GM21447 (cell line): Measurements from ENCODE around the gene HCN1.

Experiments
- ATAC-seq: cut with Tn5 transposase; IDR thresholded peaks from one replicate; pipeline ENCODE4 v1.9.1; 2021; ENCODE audit not compliant: unreplicated experiment

HCN1 gene

DNA sequence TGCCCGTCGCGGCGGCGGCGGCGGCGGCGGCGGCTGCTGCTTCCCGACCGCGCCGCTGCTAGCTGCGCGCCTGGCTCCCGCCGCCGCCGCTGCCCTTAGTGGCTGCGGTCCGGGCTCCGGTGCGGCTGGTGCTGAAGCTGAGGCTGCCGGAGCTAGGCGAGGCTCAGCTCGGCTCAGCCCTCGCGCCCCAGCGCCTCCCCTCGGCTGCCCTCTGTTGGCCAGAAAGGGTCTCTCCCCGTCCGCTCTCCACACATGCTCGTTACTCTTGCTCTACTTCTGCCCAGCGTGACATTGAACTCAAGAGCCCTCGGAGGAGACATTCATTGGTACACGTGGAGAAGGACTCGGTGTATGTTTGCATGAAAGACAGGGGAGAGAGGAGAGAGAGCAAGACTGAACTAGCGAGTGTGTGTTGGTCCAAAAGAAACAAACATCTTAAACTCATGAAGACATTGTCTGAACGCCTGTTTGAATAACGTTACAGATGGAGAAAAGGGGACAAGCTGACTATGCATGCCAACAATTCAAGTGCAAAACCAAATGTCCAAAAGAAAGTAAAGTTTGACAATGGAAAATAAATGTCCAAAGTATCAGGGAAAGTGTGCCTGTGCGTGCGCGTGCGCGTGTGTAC lies at the start of gene HCN1:
Gene HCN1 (minus strand): TSS at position 175 of the 631 bp plus-strand sequence.
- ATAC-seq: peak; percentile 76

DNA sequence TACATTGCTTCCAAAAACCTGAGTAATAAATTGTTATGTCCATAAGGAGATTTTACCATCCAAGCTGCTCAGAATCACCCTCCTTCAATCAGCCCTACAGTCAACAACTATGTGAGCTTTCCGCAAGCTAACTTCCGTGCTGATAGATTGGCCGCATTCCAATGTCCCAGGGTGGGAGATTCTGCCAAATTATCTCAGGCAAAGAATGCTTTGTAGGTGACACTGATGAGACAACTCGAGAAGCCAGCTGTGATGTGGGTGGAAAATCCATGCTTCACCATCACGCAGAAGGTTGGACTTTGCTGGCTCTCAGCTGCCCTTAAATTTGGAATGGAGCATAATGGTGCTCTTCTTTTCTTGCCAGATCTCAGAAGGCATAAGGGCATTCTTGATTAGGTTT lies 44.9 kb upstream of the HCN1 start:
- no peak for ATAC-seq

DNA sequence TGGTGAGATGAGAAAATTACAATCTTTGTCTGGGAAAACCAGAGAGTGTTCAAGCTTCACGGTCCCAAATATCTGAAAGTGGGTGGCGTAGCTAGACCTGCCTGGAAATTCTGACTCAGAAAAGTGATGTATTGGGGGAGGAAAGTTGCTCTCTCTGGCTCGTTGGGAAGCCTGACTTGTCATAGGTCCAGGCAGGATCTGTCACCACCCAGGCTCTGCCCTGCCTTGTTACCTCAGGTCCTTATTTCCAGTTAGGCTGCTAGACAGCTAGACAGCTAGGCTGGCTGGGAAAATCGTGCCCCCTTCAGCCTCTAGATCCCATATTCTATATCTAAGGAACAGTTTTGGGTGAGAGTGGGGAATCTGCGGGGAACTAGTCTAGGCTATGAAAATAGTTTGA lies 41.0 kb upstream of the HCN1 start:
- ATAC-seq: no peak

DNA sequence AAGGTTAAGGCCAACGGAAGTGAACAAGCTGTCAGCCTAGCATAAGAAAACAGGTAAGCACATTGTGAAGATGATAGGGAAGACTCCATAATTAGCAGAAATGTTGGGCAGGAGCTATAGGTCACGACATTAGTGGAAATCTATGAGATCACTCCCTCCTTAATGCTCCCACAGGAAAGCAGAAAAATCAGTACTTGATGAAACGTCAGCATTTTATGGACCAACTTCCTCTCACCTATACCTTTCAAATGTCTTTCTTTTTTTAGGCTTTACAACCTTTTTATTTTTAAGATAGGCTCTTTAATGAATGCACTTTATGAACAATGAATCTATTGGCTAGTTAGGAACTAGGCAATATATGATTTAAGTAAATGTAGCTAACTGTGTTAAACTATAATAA lies 29.4 kb upstream of the HCN1 start:
- ATAC-seq: no peak

DNA sequence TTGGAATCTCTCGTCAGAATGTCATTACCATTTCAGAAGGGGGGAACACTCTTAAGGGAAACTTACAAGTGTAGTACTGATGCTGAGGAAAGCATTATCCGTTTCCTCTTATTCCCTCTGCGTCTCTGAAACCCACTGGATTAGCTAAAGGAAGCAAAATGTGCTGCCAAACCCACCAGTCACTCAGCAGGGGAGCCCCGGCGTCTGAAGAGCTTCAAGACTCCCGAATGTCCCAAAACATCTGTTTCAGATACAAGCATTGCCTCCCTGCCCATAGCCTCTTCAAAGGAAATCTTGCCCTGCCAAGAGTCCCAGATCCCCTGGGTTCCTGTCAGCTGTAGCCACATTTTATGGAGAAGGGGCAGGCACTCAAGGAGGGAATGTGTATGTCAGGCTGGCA lies 1.0 kb upstream of the HCN1 start:
- no peak for ATAC-seq

DNA sequence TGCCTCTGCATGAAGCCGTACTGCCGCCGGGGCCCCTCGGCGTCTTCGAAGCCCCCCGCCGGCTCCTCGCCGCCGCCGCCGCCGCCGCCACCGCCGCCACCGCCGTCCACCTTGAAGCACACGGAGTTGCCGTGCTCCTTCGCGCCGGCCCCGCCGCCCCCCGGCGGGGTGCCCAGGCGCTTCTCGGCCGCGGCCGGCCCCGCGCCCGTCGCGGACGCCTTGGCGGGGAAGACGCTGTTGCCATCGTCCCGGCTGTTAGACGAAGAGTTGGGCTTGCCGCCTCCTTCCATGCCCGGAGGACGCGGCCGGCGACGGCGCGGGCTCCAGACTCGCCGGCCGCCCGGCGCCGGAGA lies 400 bp downstream of the HCN1 start:
- ATAC-seq: no peak

DNA sequence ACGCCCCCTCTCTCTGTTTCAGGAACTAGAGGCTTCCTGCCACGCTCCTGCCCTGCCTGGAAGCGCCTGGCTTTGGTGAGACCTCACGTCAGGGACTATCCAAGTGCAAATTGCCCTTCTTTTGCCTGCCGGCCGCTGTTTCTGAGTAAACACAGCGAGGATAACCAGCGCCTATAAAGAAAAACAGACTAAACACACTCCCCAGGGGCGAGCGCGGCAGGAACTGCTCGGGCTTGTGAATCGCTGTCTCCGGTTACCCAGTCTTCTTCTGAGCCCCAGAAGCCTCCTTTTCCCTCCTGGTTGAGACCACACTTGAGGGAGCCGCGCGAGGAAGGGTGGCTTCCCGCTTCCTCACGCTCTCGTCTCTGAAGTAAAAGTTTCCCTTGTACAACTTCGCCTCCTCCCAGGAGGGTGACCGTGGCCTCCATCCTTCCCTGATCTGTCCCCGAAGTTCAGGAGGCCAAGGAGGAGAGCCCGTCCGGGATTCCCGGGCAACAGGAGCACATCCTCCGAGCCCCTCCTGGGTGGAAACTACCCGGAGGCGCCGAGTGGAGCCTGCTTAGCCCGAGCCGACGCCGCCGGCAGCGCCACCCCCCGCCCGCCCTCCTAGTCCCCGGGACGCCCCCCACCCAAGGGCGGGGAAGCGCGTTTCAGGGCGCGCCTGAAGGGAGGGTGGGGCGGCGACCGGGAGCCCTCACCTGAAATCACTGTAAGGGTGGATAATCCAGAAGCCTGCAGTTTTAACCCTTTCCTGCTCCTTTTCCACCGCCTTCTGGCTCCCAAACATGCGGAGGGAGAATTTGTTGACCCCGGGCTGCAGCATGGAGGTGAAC lies 993 bp downstream of the HCN1 start:
- no peak for ATAC-seq

DNA sequence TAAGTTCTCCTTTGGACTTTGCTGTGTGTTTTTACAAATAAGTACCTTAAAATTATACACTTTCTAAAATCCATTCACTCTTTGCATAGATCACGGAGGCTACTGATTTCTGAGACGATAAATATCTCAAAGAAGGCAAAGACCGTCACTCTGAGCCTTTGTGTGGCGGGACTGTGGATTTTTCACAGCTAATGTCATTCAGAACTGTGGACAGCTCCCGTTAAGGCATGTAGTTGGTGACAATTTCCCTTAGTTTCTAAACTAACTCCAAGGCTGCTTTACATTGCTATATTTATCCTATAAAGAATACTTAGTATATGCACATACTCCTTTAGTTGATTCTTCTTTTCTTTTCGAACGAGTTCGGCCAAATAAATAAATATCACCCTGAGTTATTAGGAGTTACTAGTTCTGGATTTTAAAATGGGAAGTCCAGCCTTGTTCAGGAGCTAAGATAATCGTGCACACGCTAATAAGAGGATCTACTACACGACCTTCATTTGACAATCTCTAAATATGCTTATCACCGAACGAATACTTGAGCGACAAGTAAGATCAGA lies 1.8 kb downstream of the HCN1 start:
- ATAC-seq: no peak

DNA sequence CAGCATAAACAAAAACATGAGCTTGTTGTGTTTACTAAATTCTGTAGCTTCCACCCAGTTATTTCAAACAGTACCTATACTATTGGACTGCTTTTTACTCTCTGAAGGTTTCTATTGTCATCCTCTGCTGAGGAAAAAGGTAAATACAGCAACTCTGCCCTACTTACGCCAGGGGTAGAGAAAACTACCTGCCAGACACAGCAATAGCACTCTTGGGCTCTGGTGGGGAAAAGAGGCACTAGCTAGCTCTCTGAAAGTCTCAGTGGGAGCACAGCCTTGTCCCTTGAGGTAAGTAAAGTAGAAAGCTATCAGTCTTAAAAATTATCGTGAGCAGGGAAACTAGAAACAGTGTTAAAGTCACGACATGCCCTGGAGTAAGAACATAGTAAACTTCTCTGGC lies 3.7 kb downstream of the HCN1 start:
- no peak for ATAC-seq

DNA sequence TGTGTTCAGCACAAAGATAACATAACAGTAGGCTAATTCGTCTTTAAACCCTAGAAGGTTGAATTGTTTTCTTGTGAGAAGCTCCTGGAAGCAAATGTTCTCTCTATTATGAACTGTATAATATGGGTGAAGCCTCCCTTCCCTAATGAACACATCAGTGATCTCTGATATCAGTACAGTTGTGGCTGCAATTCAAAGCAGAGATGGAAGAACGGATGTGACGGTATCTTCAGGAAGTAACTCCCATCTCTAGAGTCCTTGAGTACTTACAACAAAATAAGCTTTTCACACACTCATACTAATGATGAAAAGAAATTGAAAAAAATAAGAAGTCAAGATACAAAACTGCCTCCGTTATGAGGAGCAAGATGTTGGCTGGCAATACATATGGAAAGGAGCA lies 4.5 kb downstream of the HCN1 start:
- no peak for ATAC-seq

DNA sequence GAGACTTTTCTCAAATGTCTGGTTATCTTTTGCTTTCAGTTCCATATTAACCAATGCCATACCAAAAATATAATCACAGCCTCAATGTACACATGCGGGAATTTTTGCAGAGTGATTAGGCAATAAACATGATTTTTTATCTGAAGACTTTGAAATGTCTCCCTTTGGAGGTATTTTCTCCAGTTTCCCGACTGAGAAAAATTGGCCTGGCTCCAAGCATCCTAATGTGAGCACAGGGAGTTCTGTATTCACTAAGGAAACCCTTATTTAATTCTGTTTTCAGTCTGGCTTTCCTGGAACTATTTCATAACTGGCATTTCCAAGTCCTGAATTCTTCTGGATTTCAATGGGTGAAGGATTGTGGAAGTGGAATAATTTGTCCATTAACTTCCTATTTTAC lies 8.5 kb downstream of the HCN1 start:
- ATAC-seq: no peak

DNA sequence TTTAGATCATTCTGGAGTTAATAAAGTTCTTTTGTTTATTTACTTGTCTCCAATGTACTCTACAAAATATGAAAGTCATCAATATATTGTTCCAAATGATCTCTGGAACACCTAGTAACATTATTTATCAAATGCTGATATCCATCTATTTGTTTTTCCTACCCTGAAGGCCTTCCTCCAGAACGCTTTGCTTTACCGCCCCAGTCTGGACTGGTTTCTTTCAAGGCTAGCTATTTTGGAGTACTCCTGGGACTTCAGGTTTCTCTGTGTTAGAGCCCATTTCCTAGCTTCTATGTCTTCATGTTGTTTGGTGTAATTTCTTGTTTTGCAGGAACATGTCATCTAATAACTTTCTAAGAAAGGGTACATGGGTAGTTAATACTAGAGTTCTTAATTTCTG lies 9.6 kb downstream of the HCN1 start:
- no peak for ATAC-seq

DNA sequence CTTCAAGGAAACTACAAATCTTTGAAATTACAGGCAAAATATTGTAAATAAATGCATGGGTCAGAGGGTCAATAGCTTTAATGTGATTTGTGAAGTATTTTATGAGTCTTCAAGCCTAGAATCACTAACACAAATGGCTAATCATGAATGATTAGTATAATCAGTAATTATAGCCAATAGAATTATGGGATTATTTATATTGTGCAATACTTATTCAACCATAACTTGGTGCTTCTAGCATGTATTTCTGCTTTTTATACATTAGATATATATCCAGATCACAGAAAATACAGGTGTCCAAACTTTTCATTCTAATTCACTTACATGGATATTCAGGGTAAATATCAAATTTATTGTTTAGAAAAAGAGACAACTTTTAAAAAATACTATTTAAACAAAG lies 12.1 kb downstream of the HCN1 start:
- ATAC-seq: no peak

DNA sequence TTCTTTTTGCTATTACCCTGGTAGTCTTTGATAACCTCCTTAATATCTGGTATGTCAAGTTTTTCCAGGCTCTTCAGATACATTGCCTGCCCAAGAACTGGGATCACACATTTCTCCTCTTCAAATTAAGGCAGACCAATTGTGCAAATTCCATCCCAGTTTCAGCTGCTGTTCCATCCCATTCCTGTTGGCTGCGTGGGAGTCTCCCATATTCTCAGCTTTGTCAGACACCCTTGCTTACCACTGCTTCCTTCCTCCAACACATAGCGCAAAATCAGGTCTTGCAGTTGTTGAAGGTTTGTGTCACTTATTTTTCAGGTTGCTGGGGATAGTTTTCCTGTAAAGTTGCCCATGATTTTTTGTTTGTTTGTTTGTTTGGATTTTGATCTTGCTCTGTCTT lies 15.2 kb downstream of the HCN1 start:
- ATAC-seq: no peak

DNA sequence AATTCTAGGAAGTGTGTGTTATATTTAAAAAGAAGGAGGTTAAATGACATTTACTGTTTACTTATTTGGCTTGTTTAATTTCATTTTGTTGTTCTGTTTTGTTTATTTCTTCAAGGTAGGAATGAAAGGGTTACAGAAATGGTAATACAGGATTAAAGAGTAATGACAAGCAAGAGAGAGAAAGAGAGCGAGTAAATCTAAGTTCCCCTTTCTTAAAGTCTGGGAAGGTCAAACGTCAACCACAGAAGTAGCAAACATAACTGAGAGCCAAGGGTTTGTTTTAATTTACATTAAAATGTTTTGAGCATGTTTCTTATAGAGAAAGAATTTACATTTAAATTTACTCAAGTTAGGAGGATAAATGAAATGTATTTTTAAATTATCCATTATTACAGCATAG lies 18.7 kb downstream of the HCN1 start:
- no peak for ATAC-seq

DNA sequence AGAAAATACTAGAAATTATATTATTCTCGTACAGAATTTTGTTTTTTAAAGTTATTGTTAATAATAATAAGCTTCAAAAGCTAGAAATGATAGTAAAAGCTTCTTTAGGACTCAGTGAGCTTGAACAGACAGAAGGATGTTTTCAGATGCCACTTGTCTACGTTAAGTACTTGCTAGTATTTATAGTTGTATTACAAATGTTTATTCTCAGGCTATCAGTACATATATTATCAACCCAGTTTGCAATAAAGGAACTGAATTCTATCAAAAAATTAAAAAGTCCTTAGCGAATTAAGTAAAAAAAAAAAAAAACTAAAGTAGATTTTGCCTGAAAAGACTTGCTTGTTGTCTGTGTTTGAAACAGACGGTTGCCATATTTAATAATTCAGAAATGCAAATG lies 23.9 kb downstream of the HCN1 start:
- ATAC-seq: no peak

DNA sequence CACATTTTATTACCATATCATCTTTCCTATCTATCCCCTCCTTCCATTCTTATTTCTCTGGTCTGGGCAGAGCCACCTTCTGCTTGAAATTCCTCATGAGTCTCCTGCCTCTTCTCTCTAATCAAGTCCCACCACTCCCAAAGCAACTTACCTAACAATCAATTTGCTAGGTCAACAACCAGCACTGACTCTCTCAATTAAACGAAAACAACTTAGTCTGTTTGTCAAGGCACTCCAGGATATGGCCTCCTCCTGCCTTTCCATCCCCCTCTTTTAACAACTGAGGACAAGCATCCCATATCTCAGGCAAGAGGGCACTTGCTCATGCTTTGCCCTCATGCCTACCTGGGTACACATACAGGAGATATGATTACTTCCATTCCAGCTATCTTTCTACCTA lies 47.4 kb downstream of the HCN1 start:
- no peak for ATAC-seq

DNA sequence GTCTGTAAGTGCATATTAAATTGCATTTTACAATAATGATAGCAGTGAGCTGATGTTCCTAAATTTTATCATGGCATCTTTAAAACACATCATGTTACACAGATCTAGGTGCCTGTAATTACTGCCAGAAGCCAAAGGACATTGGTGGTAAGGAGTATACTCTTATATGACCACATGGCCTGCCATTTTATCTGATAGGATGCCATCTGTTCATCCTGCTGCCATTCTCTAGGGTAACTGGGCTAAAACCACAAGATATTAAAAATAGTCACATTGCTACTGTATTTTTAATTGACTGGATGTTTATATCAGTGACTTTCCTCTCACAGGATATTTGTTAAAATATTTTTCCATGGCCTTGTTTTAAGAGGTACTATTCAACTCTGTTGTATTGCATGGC lies 53.1 kb downstream of the HCN1 start:
- ATAC-seq: no peak

DNA sequence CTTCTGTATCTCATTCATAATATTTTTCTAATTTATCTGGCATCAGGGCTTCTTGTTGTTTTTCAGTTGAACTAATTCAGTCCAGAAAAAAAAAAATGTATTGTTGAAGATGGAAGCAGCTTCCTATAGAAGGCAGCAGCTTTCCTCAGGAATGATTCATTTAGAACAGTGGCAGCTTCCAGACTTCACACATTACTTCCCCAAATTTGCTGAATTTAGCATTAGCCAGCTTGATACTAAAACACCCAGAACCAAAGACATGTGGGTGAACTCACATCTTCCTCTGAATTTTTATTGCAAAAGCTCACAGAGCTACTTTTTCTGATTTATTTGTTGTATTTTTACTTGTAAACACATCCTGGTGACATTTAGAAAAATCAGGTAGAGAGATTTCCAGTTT lies 53.8 kb downstream of the HCN1 start:
- no peak for ATAC-seq

DNA sequence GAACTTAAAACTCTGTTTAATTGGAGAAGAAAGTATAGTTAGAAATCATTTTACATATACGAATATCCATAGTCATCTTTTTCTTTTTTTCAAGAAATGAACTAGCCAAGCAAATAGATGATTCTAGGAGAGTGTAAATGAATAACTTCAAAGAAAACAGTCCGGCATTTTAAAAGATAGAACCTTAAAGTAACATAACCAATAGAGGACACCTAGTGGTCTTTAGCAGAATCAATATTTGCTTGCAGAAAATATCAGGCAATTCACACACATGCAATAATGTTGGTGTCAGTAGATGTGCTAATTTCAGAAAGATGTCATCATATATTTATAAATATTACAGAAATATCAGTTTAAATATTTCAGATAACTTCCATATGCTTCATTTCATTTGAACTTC lies 57.1 kb downstream of the HCN1 start:
- no peak for ATAC-seq

DNA sequence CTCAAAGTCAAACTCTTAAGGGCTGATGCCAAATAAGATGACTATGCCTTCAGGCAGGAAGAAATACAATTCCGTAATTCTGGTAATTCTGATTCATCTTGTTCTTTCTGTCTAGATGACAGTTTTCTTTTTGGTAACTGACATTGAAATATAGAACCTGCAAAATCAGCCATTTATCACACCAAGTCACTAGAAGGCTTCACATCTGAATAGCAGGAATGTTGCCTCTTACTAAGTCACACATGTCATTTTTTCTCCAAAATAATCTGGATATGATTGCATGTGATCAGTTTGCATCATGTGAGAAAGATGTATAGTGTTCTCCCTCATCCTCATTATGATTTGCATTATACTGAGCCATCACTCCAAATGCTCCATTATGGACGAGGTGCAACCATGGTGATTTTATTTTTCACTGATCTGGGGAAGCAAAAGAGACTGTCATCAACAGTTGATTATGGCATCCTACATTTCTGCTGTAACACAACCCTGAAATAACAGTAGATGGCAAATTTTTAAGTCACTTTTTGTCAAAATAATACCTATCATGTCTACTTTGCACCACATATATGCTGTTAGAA lies 69.0 kb downstream of the HCN1 start:
- ATAC-seq: no peak

DNA sequence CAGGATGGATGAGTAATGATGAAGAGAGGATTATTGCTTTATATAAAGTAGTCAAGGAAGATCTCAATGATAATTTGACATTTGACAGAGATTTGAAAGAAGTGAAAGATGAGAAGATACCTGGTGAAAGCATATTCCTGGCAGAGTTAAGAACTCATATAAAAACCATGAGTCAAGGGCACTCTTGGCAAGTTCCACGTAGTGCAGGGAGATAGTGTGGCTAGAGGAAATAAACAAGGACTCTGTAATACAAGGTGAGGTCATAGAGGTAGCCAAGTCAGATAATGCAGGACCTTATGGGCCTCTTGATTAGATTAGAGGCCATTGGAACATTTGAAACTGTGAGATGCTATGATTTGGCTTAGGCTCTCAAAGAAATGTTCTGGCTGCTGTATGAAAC lies 72.3 kb downstream of the HCN1 start:
- no peak for ATAC-seq
